Activated T-helper 17 cell treated with anti-CD3 and anti-CD28 coated beads, Interleukin-2, amount 50 U/mL, for 72 hours (primary cell): ENCODE data around the gene TSLP. TPM values are rescaled to one million over a fixed set of nuclear protein-coding genes. Genes with fewer than 3 reads are reported as not detected.

ENCODE experiments used
- ATAC-seq: fragments of 150-1000 bp; cut with Tn5 transposase; replicated peaks from 2 replicates; pipeline ENCODE4 v1.10.0; 2021; ENCODE audit warnings: mild to moderate bottlenecking, moderate library complexity
- H3K27ac Mint-ChIP-seq: one replicate; pipeline ENCODE4 v1.8.0; 2022; ENCODE audit warnings: mixed read lengths
- H3K27me3 Mint-ChIP-seq: one replicate; pipeline ENCODE4 v1.8.0; 2022; ENCODE audit warnings: mixed read lengths
- H3K36me3 Mint-ChIP-seq: one replicate; pipeline ENCODE4 v1.8.0; 2022; ENCODE audit warnings: low read depth, mild to moderate bottlenecking, mixed read lengths
- H3K4me1 Mint-ChIP-seq: one replicate; pipeline ENCODE4 v1.8.0; 2022; ENCODE audit warnings: mixed read lengths
- H3K4me3 Mint-ChIP-seq: one replicate; pipeline ENCODE4 v1.8.0; 2022; ENCODE audit warnings: mild to moderate bottlenecking, mixed read lengths
- H3K9me3 Mint-ChIP-seq: one replicate; pipeline ENCODE4 v1.8.0; 2022; ENCODE audit warnings: mixed read lengths
- total RNA-seq, 2 donors: library from RNA; stranded (reverse); gene quantifications; one replicate each; pipeline ENCODE4 v1.2.3, GENCODE V29; 2022

TSLP gene
- total RNA-seq, 2 donors from 2014 or later = 0.13 to 0.24 TPM

- H3K27me3 Mint-ChIP-seq = peaks cover 54% of the 10 kb centered on the region
- no peak overlapping the region for H3K27ac Mint-ChIP-seq
- no peaks in the 10 kb centered on the region for H3K9me3 Mint-ChIP-seq
- H3K4me1 Mint-ChIP-seq = no peaks in the 10 kb centered on the region
- no peaks in the 10 kb centered on the region for H3K36me3 Mint-ChIP-seq
- peak overlapping the region; percentile 81 for H3K4me3 Mint-ChIP-seq
- no peak for ATAC-seq
Observed at GRCh38 chr5:111074244-111074643, 2.7 kb downstream of the TSLP start.

- ATAC-seq = peak; percentile 31
- no peak overlapping the region for H3K4me3 Mint-ChIP-seq
- no peak overlapping the region for H3K27ac Mint-ChIP-seq
- H3K36me3 Mint-ChIP-seq = no peaks in the 10 kb centered on the region
- no peaks in the 10 kb centered on the region for H3K9me3 Mint-ChIP-seq
- no peaks in the 10 kb centered on the region for H3K4me1 Mint-ChIP-seq
- peaks cover 51% of the 10 kb centered on the region for H3K27me3 Mint-ChIP-seq
Observed at GRCh38 chr5:111075520-111075919, 4.0 kb downstream of the TSLP start.

GRCh38 chr5:111076091-111076490, 4.6 kb downstream of the TSLP start:
- ATAC-seq = no peak
- Mint-ChIP-seq H3K27ac (no peak overlapping the region), H3K4me1 (no peaks in the 10 kb centered on the region), H3K36me3 (no peaks in the 10 kb centered on the region), H3K9me3 (no peaks in the 10 kb centered on the region), H3K4me3 (no peak overlapping the region), H3K27me3 (peaks cover 49% of the 10 kb centered on the region)

GRCh38 chr5:111077678-111078077, 6.2 kb downstream of the TSLP start:
- ATAC-seq = no peak
- H3K27ac Mint-ChIP-seq = no peak overlapping the region
- no peaks in the 10 kb centered on the region for H3K9me3 Mint-ChIP-seq
- no peaks in the 10 kb centered on the region for H3K4me1 Mint-ChIP-seq
- no peak overlapping the region for H3K4me3 Mint-ChIP-seq
- no peaks in the 10 kb centered on the region for H3K36me3 Mint-ChIP-seq
- peaks cover 45% of the 10 kb centered on the region for H3K27me3 Mint-ChIP-seq

- Mint-ChIP-seq H3K27me3 (peaks cover 44% of the 10 kb centered on the region), H3K36me3 (no peaks in the 10 kb centered on the region), H3K4me3 (no peak overlapping the region), H3K4me1 (no peaks in the 10 kb centered on the region), H3K27ac (no peak overlapping the region), H3K9me3 (no peaks in the 10 kb centered on the region)
- no peak for ATAC-seq
Observed at GRCh38 chr5:111079846-111080245, 8.3 kb downstream of the TSLP start.

GRCh38 chr5:111083323-111083722, 11.8 kb downstream of the TSLP start:
- H3K4me1 Mint-ChIP-seq = no peaks in the 10 kb centered on the region
- H3K9me3 Mint-ChIP-seq = no peaks in the 10 kb centered on the region
- H3K27me3 Mint-ChIP-seq = peaks cover 32% of the 10 kb centered on the region
- no peak overlapping the region for H3K4me3 Mint-ChIP-seq
- no peaks in the 10 kb centered on the region for H3K36me3 Mint-ChIP-seq
- ATAC-seq = no peak
- H3K27ac Mint-ChIP-seq = no peak overlapping the region

GRCh38 chr5:111092062-111092853, 20.7 kb downstream of the TSLP start, which contains the start of gene WDR36:
TSS of gene WDR36 (plus strand) at chr5:111092348. CDS start at chr5:111092457, 109 bp downstream.
- Mint-ChIP-seq H3K9me3 (peaks cover 4% of the 10 kb centered on the region), H3K27ac (peak within 1 kb of the TSS; percentile 91), H3K27me3 (peaks cover 3% of the 10 kb centered on the region), H3K36me3 (peaks cover 43% of the 10 kb centered on the region), H3K4me1 (peaks cover 18% of the 10 kb centered on the region), H3K4me3 (peak within 1 kb of the TSS; percentile 89)
- ATAC-seq = peak; percentile 95

GRCh38 chr5:111095982-111096381, 24.5 kb downstream of the TSLP start:
- H3K4me1 Mint-ChIP-seq = peaks cover 18% of the 10 kb centered on the region
- H3K27me3 Mint-ChIP-seq = no peaks in the 10 kb centered on the region
- ATAC-seq = no peak
- H3K9me3 Mint-ChIP-seq = peaks cover 4% of the 10 kb centered on the region
- no peak overlapping the region for H3K27ac Mint-ChIP-seq
- H3K4me3 Mint-ChIP-seq = no peak overlapping the region
- H3K36me3 Mint-ChIP-seq = peaks cover 81% of the 10 kb centered on the region

GRCh38 chr5:111099058-111099778, 27.7 kb downstream of the TSLP start:
- ATAC-seq = no peak
- peaks cover 100% of the 10 kb centered on the region for H3K36me3 Mint-ChIP-seq
- H3K4me3 Mint-ChIP-seq = no peak overlapping the region
- no peaks in the 10 kb centered on the region for H3K9me3 Mint-ChIP-seq
- peaks cover under 1% of the 10 kb centered on the region for H3K4me1 Mint-ChIP-seq
- H3K27ac Mint-ChIP-seq = no peak overlapping the region
- no peaks in the 10 kb centered on the region for H3K27me3 Mint-ChIP-seq

GRCh38 chr5:111106320-111106948, 34.9 kb downstream of the TSLP start:
- H3K36me3 Mint-ChIP-seq = peaks cover 100% of the 10 kb centered on the region
- no peaks in the 10 kb centered on the region for H3K27me3 Mint-ChIP-seq
- H3K27ac Mint-ChIP-seq = peak overlapping the region; percentile 25
- H3K9me3 Mint-ChIP-seq = no peaks in the 10 kb centered on the region
- ATAC-seq = peak; percentile 26
- no peak overlapping the region for H3K4me3 Mint-ChIP-seq
- peaks cover 5% of the 10 kb centered on the region for H3K4me1 Mint-ChIP-seq

- Mint-ChIP-seq H3K27me3 (no peaks in the 10 kb centered on the region), H3K27ac (no peak overlapping the region), H3K9me3 (no peaks in the 10 kb centered on the region), H3K4me1 (peaks cover 5% of the 10 kb centered on the region), H3K4me3 (no peak overlapping the region), H3K36me3 (peaks cover 100% of the 10 kb centered on the region)
- no peak for ATAC-seq
Observed at GRCh38 chr5:111107371-111107770, 35.9 kb downstream of the TSLP start.

- no peaks in the 10 kb centered on the region for H3K9me3 Mint-ChIP-seq
- peaks cover 98% of the 10 kb centered on the region for H3K36me3 Mint-ChIP-seq
- H3K4me1 Mint-ChIP-seq = peaks cover under 1% of the 10 kb centered on the region
- ATAC-seq = no peak
- no peak overlapping the region for H3K27ac Mint-ChIP-seq
- H3K4me3 Mint-ChIP-seq = no peak overlapping the region
- no peaks in the 10 kb centered on the region for H3K27me3 Mint-ChIP-seq
Observed at GRCh38 chr5:111111956-111112355, 40.4 kb downstream of the TSLP start.

GRCh38 chr5:111113678-111114077, 42.2 kb downstream of the TSLP start:
- H3K27ac Mint-ChIP-seq = peak overlapping the region; percentile 37
- peaks cover 4% of the 10 kb centered on the region for H3K4me1 Mint-ChIP-seq
- no peak overlapping the region for H3K4me3 Mint-ChIP-seq
- H3K36me3 Mint-ChIP-seq = peaks cover 98% of the 10 kb centered on the region
- ATAC-seq = no peak
- H3K27me3 Mint-ChIP-seq = no peaks in the 10 kb centered on the region
- H3K9me3 Mint-ChIP-seq = no peaks in the 10 kb centered on the region

GRCh38 chr5:111115229-111115628, 43.7 kb downstream of the TSLP start:
- H3K27ac Mint-ChIP-seq = no peak overlapping the region
- peaks cover 98% of the 10 kb centered on the region for H3K36me3 Mint-ChIP-seq
- no peak for ATAC-seq
- H3K4me1 Mint-ChIP-seq = peaks cover 4% of the 10 kb centered on the region
- no peaks in the 10 kb centered on the region for H3K27me3 Mint-ChIP-seq
- no peaks in the 10 kb centered on the region for H3K9me3 Mint-ChIP-seq
- no peak overlapping the region for H3K4me3 Mint-ChIP-seq
